Measurements from ENCODE around the gene KRT16.
"Not testable (repeated sequence)": the region's sequence is repeated elsewhere in the genome, so short reads cannot be mapped to it uniquely, and the experiment has no call there.

DNA sequence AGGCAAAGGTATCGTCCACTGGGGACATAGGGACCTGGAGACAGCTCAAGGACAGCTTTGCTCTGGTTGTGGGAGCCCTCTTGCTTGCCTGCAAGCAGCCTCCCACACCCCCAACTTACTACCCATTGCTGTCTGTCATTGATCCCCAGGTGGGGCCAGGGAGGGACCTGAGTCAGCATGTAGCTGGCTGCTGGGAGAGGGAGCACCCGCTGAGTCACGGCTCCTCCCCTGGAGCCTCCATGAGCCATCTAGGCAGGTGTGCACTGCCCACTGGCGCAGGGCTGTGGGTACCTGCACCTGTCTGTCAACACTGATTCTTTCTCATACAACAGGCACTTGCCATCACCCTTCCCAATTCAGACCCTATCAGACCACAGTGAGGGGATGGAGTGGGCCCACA, 35.8 kb downstream of the KRT16 start:
- not testable (repeated sequence) for TF ChIP-seq POLR2A, CTCF (IDR thresholded peaks at IDR 0.05)
